Right atrium auricular region (tissue), 2 donors: ENCODE results near the gene SGO1. TPM values are rescaled to one million over a fixed set of nuclear protein-coding genes. Genes with fewer than 3 reads are reported as not detected.

ENCODE experiments used
- DNase-seq: peaks from one replicate; pipeline ENCODE4 v3.0.0-alpha.2; 2019; ENCODE audit warnings: low spot score
- H3K27ac ChIP-seq, 2 donors: fragments of 200-600 bp; sonication (generic); 1 replicate in 1 of 2; 2 replicates in 1 of 2; pipeline ENCODE4 v1.5.1; 2016 to 2019
- H3K27me3 ChIP-seq, 2 donors: fragments of 200-600 bp; sonication (generic); one replicate each; pipeline versions ENCODE4 v1.5.1 to v1.6.0; 2017 to 2019
- H3K36me3 ChIP-seq: fragments of 200-600 bp; sonication (generic); one replicate; pipeline ENCODE4 v1.5.1; 2016
- H3K4me1 ChIP-seq, 2 donors: fragments of 200-600 bp; sonication (generic); one replicate each; pipeline versions ENCODE4 v1.5.1 to v1.6.0; 2017 to 2019
- H3K4me3 ChIP-seq, 2 donors: fragments of 200-600 bp; sonication (generic); 1 replicate in 1 of 2; 2 replicates in 1 of 2; pipeline ENCODE4 v1.5.1; 2017 to 2019; ENCODE audit warnings: mild to moderate bottlenecking in 1 of 2, moderate library complexity in 1 of 2
- H3K9me3 ChIP-seq, 2 donors: fragments of 200-600 bp; sonication (generic); one replicate each; pipeline ENCODE4 v1.5.1; 2019
- CTCF ChIP-seq, 2 donors: fragments of 200-600 bp; sonication (generic); IDR thresholded peaks; one replicate each; pipeline ENCODE4 v1.5.1; 2019; ENCODE audit warnings: antibody characterized with exemption in 2 of 2
- total RNA-seq, 2 donors: library from RNA; depleted of rRNA; stranded (reverse); fragments of >200 nt; gene quantifications; one replicate each; pipeline ENCODE4 v1.1.0, GENCODE V29; 2016

Gene SGO1
- total RNA-seq = under 1 TPM in 1 of 2 donors, not detected in 1; 0.63 TPM

- Histone ChIP-seq H3K9me3 (no peaks in the 10 kb centered on the region), H3K27me3 (no peaks in the 10 kb centered on the region), H3K36me3 (no peaks in the 10 kb centered on the region), H3K4me1 (peaks cover 0 to 14% of the 10 kb centered on the region in 2 donors), H3K27ac (peak within 1 kb of the TSS; percentile 90 to 92), H3K4me3 (peak within 1 kb of the TSS; percentile 60 to 62)
- DNase-seq = peak; percentile 100
- TF ChIP-seq CTCF (IDR thresholded peaks at IDR 0.05) = no peak
These were observed at the start of gene SGO1 for GRCh38 chr3:20185679-20186599. Gene SGO1, minus strand, starts transcription at chr3:20186206. Its CDS starts 2,179 bp downstream, at chr3:20184027.

GRCh38 chr3:20235796-20236195 lies 49.8 kb upstream of the SGO1 start:
- TF ChIP-seq CTCF (IDR thresholded peaks at IDR 0.05) = no peak
- H3K4me3 ChIP-seq = no peak overlapping the region
- H3K27ac ChIP-seq = no peak overlapping the region
- DNase-seq = no peak
- no peaks in the 10 kb centered on the region for H3K36me3 ChIP-seq
- H3K9me3 ChIP-seq = no peaks in the 10 kb centered on the region
- no peaks in the 10 kb centered on the region for H3K4me1 ChIP-seq
- H3K27me3 ChIP-seq = no peaks in the 10 kb centered on the region

GRCh38 chr3:20232906-20233780 lies 47.1 kb upstream of the SGO1 start:
- no peaks in the 10 kb centered on the region for H3K27me3 ChIP-seq
- no peak for TF ChIP-seq CTCF (IDR thresholded peaks at IDR 0.05)
- DNase-seq = no peak
- H3K27ac ChIP-seq = no peak overlapping the region
- H3K36me3 ChIP-seq = no peaks in the 10 kb centered on the region
- H3K4me3 ChIP-seq = no peak overlapping the region
- no peaks in the 10 kb centered on the region for H3K9me3 ChIP-seq
- H3K4me1 ChIP-seq = no peaks in the 10 kb centered on the region

- no peak for DNase-seq
- H3K27me3 ChIP-seq = no peaks in the 10 kb centered on the region
- H3K4me3 ChIP-seq = no peak overlapping the region
- no peak overlapping the region for H3K27ac ChIP-seq
- no peaks in the 10 kb centered on the region for H3K9me3 ChIP-seq
- H3K36me3 ChIP-seq = no peaks in the 10 kb centered on the region
- TF ChIP-seq CTCF (IDR thresholded peaks at IDR 0.05) = no peak
- no peaks in the 10 kb centered on the region for H3K4me1 ChIP-seq
These were observed 44.9 kb upstream of the SGO1 start for GRCh38 chr3:20230954-20231353.

- no peak for DNase-seq
- no peaks in the 10 kb centered on the region for H3K36me3 ChIP-seq
- no peaks in the 10 kb centered on the region for H3K4me1 ChIP-seq
- peak in 1 of 2 donors; percentile 66 for TF ChIP-seq CTCF (IDR thresholded peaks at IDR 0.05)
- H3K27ac ChIP-seq = no peak overlapping the region
- H3K9me3 ChIP-seq = no peaks in the 10 kb centered on the region
- H3K4me3 ChIP-seq = no peak overlapping the region
- no peaks in the 10 kb centered on the region for H3K27me3 ChIP-seq
These were observed 39.8 kb upstream of the SGO1 start for GRCh38 chr3:20225769-20226168.
